HCT116 (cell line): ENCODE data around the gene CPT1A. TPM values are rescaled to one million over a fixed set of nuclear protein-coding genes. Genes with fewer than 3 reads are reported as not detected.

ENCODE experiments used
- ATAC-seq: fragments of 200-7000 bp; cut with Tn5 transposase; 2 replicates; pipeline ENCODE4 v1.9.1; 2020; ENCODE audit warnings: mild to moderate bottlenecking, moderate library complexity
- BruUV-seq: library from RNA; stranded (reverse); fragments of 400-500 nt; replicated peaks from 2 replicates; lab custom pipeline; 2021; lab: Mats Ljungman, UMichigan
- CTCF ChIA-PET: fragments of 300-600 bp; sonication (Branson Sonifier 250); formaldehyde crosslinking; loops from one replicate; lab custom pipeline; 2021; ENCODE audit warnings: antibody characterized with exemption; lab: Charles Lee
- POLR2A ChIA-PET: fragments of 300-600, 350-600 bp; sonication (Branson Sonifier 250); formaldehyde crosslinking; loops from one replicate; lab custom pipeline; 2021; ENCODE audit warnings: antibody characterized with exemption; lab: Charles Lee
- RAD21 ChIA-PET, 2 experiments: fragments of 300-600 bp; sonication (Branson Sonifier 250); formaldehyde crosslinking; loops; one replicate each; lab custom pipeline; 2023; ENCODE audit warnings: low total read pairs in 2 of 2; ENCODE audit not compliant: uncharacterized antibody in 2 of 2, unreplicated experiment in 2 of 2, low non-redundant PET in 1 of 2; lab: Charles Lee
- DNase-seq: peaks from one replicate; pipeline ENCODE4 v3.0.0-alpha.2; 2010; ENCODE audit warnings: low read depth, low spot score
- H2AFZ ChIP-seq: fragments of 200-600 bp; shearing (Covaris generic), sonication (generic); 2 replicates; pipeline ENCODE4 v1.6.1; 2017; ENCODE audit warnings: low read depth, mixed run types, mixed read lengths, antibody characterized with exemption, low read length; ENCODE audit not compliant: poor library complexity, severe bottlenecking
- H3K27ac ChIP-seq: 2 replicates; pipeline ENCODE4 v1.5.1; 2012; ENCODE audit warnings: low read depth, low read length
- H3K27me3 ChIP-seq: fragments of 200-600 bp; sonication (generic); 2 replicates; pipeline ENCODE4 v1.6.1; 2016; ENCODE audit warnings: mixed run types, low read length, mixed read lengths; ENCODE audit not compliant: insufficient read depth
- H3K36me3 ChIP-seq, 2 experiments: fragments of 200-500 bp in 1 of 2; fragments of 200-600 bp in 1 of 2; sonication (Bioruptor generic) in 1 of 2; sonication (generic) in 1 of 2; 2 replicates each; pipeline versions ENCODE4 v1.5.1 to v1.6.1; 2014 to 2016; ENCODE audit warnings: low read length in 2 of 2, inconsistent platforms in 1 of 2, mixed read lengths in 1 of 2, mixed run types in 1 of 2; ENCODE audit not compliant: insufficient read depth in 2 of 2, control insufficient read depth in 1 of 2
- H3K4me1 ChIP-seq, 2 experiments: fragments of 200-600 bp in 1 of 2; sonication (generic) in 1 of 2; 2 replicates each; pipeline versions ENCODE4 v1.5.1 to v1.6.1; 2012 to 2017; ENCODE audit warnings: low read length in 2 of 2, inconsistent platforms in 1 of 2, mild to moderate bottlenecking in 1 of 2, mixed read lengths in 1 of 2, mixed run types in 1 of 2, moderate library complexity in 1 of 2; ENCODE audit not compliant: insufficient read depth in 2 of 2, control insufficient read depth in 1 of 2
- H3K4me2 ChIP-seq: fragments of 200-600 bp; sonication (generic); 2 replicates; pipeline ENCODE4 v1.6.1; 2017; ENCODE audit warnings: mixed run types, low read length, mixed read lengths
- H3K4me3 ChIP-seq, 2 experiments: fragments of 200-600 bp in 1 of 2; sonication (generic) in 1 of 2; replicated peaks in 1 of 2; 2 replicates each; pipeline ENCODE4 v1.5.1; 2011 to 2016; ENCODE audit warnings: low read length in 2 of 2, control low read depth in 1 of 2, low read depth in 1 of 2, mild to moderate bottlenecking in 1 of 2, mixed read lengths in 1 of 2, mixed run types in 1 of 2
- H3K79me2 ChIP-seq: fragments of 200-600 bp; sonication (generic); 2 replicates; pipeline ENCODE4 v1.6.1; 2017; ENCODE audit warnings: mild to moderate bottlenecking, mixed run types, low read length, moderate library complexity, mixed read lengths; ENCODE audit not compliant: insufficient read depth
- H3K9ac ChIP-seq: fragments of 200-600 bp; sonication (generic); 2 replicates; pipeline ENCODE4 v1.6.1; 2016; ENCODE audit warnings: low read length, mixed read lengths
- H3K9me2 ChIP-seq: fragments of 200-600 bp; sonication (generic), shearing (Covaris generic); 2 replicates; pipeline ENCODE4 v1.6.1; 2017; ENCODE audit warnings: mixed run types, mild to moderate bottlenecking, moderate library complexity; ENCODE audit not compliant: insufficient read depth
- H3K9me3 ChIP-seq, 2 experiments: fragments of 200-500 bp in 1 of 2; fragments of 200-600 bp in 1 of 2; sonication (Bioruptor generic) in 1 of 2; sonication (generic) in 1 of 2; 2 replicates each; pipeline ENCODE4 v1.6.1; 2014 to 2017; ENCODE audit warnings: low read length in 2 of 2, mixed read lengths in 2 of 2, inconsistent platforms in 1 of 2, low read depth in 1 of 2, mild to moderate bottlenecking in 1 of 2, mixed run types in 1 of 2, moderate library complexity in 1 of 2; ENCODE audit not compliant: control insufficient read depth in 1 of 2, insufficient read depth in 1 of 2
- H4K20me1 ChIP-seq: fragments of 200-600 bp; sonication (generic), shearing (Covaris generic); 2 replicates; pipeline ENCODE4 v1.6.1; 2017; ENCODE audit warnings: mixed run types, mild to moderate bottlenecking, moderate library complexity; ENCODE audit not compliant: insufficient read depth
- CEBPB ChIP-seq: IDR thresholded peaks from 2 replicates; pipeline ENCODE4 v1.6.1; 2012; ENCODE audit warnings: low read depth
- EGR1 ChIP-seq: IDR thresholded peaks from 2 replicates; pipeline ENCODE4 v1.6.1; 2012; ENCODE audit warnings: low read depth
- ELF1 ChIP-seq: IDR thresholded peaks from 2 replicates; pipeline ENCODE4 v1.6.1; 2012; ENCODE audit warnings: low read depth, borderline replicate concordance
- EZH2 ChIP-seq: fragments of 200-600 bp; sonication (generic); IDR thresholded peaks from 2 replicates; pipeline ENCODE4 v1.6.1; 2017; ENCODE audit warnings: antibody characterized with exemption, mixed run types
- EZH2phosphoT487 ChIP-seq: fragments of 200-600 bp; IDR thresholded peaks from 2 replicates; pipeline ENCODE4 v1.6.1; 2018; ENCODE audit warnings: antibody characterized with exemption, borderline replicate concordance
- FOSL1 ChIP-seq: IDR thresholded peaks from 2 replicates; pipeline ENCODE4 v1.6.1; 2012; ENCODE audit warnings: low read depth
- JUND ChIP-seq: IDR thresholded peaks from 2 replicates; pipeline ENCODE4 v1.6.1; 2012
- POLR2A ChIP-seq: IDR thresholded peaks from 2 replicates; pipeline ENCODE4 v1.7.0; 2011; ENCODE audit warnings: borderline replicate concordance; ENCODE audit not compliant: insufficient read depth, insufficient read length; ENCODE audit errors: extremely low read depth
- POLR2AphosphoS5 ChIP-seq: IDR thresholded peaks from 2 replicates; pipeline ENCODE4 v1.6.1; 2011; ENCODE audit warnings: mild to moderate bottlenecking, low read depth, low read length, moderate library complexity
- RAD21 ChIP-seq: IDR thresholded peaks from 2 replicates; pipeline ENCODE4 v1.6.1; 2012; ENCODE audit warnings: low read depth, mild to moderate bottlenecking
- SIN3A ChIP-seq: IDR thresholded peaks from 2 replicates; pipeline ENCODE4 v1.6.1; 2012; ENCODE audit warnings: low read depth
- SP1 ChIP-seq: IDR thresholded peaks from 2 replicates; pipeline ENCODE4 v1.6.1; 2012; ENCODE audit warnings: low read depth
- SRF ChIP-seq: IDR thresholded peaks from 2 replicates; pipeline ENCODE4 v1.6.1; 2012; ENCODE audit warnings: low read depth
- TCF7L2 ChIP-seq: IDR thresholded peaks from 2 replicates; pipeline ENCODE4 v1.7.0; 2011; ENCODE audit warnings: borderline replicate concordance, inconsistent platforms; ENCODE audit not compliant: insufficient read depth, insufficient read length; ENCODE audit errors: extremely low read depth
- YY1 ChIP-seq: IDR thresholded peaks from 2 replicates; pipeline ENCODE4 v1.6.1; 2011; ENCODE audit warnings: low read length, low read depth, moderate library complexity, mild to moderate bottlenecking; ENCODE audit not compliant: insufficient replicate concordance; ENCODE audit errors: extremely low read depth
- ZFX ChIP-seq: fragments of 450-650 bp; IDR thresholded peaks from 2 replicates; pipeline ENCODE4 v1.6.1; 2017
- ZNF274 ChIP-seq: fragments of 200-500 bp; sonication (Bioruptor generic); IDR thresholded peaks from 2 replicates; pipeline ENCODE4 v1.6.1; 2014; ENCODE audit warnings: mild to moderate bottlenecking, low read depth, low read length, inconsistent platforms
- intact Hi-C: fragments of 100-400 bp; cut with micrococcal nuclease; formaldehyde crosslinking; loops from 2 replicates; pipeline ENCODE4 v1.10.0; 2022
- total RNA-seq: library from RNA; stranded (reverse); gene quantifications from one replicate; pipeline ENCODE4 v1.2.1, GENCODE V29; 2021; ENCODE audit not compliant: unreplicated experiment
- TF ChIP-seq, protein P1 (sequence below): IDR thresholded peaks from 2 replicates; pipeline ENCODE4 v1.6.1; 2011; ENCODE audit warnings: mild to moderate bottlenecking, low read length, moderate library complexity; ENCODE audit not compliant: insufficient replicate concordance; ENCODE audit errors: extremely low read depth
- TF ChIP-seq, protein P2 (sequence below): IDR thresholded peaks from 2 replicates; pipeline ENCODE4 v1.6.1; 2012
- TF ChIP-seq, protein P3 (sequence below): IDR thresholded peaks from 2 replicates; pipeline ENCODE4 v1.6.1; 2012; ENCODE audit warnings: low read depth
- TF ChIP-seq, protein P4 (sequence below): IDR thresholded peaks from 2 replicates; pipeline ENCODE4 v1.6.1; 2012

CPT1A gene
- total RNA-seq, 1 experiment from 2014 or later: 54.4 TPM

DNA sequence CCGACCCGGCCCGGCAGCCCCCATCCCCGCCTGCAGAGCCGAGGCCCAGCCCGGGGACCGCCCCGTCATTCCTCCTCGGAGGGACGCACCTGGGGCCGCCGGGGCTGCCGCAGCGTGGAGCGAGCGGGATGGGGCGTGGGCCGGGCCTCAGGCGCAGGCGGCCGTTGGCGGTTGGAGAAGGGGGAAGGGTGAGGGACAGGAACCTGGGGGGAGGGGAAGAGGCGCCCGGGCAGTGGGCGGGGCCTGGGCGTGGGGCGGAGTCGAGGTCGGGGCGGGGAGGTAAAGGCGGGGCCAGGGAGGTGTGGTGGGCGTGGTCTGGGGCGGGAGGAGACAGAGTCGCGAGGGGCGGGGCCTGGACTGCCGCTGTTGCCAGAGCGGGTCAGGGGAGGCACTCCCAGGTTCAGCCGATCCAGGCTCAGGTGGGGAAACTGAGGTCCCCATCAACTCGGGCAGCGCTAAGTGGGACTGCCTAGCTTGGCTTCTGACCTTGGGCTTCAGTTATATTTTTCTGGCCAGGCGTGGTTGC, 90.3 kb downstream of the CPT1A start, which contains the start of gene TESMIN (continued):
- TF ChIP-seq, protein P1, sequence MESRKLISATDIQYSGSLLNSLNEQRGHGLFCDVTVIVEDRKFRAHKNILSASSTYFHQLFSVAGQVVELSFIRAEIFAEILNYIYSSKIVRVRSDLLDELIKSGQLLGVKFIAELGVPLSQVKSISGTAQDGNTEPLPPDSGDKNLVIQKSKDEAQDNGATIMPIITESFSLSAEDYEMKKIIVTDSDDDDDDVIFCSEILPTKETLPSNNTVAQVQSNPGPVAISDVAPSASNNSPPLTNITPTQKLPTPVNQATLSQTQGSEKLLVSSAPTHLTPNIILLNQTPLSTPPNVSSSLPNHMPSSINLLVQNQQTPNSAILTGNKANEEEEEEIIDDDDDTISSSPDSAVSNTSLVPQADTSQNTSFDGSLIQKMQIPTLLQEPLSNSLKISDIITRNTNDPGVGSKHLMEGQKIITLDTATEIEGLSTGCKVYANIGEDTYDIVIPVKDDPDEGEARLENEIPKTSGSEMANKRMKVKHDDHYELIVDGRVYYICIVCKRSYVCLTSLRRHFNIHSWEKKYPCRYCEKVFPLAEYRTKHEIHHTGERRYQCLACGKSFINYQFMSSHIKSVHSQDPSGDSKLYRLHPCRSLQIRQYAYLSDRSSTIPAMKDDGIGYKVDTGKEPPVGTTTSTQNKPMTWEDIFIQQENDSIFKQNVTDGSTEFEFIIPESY: no peak
- TF ChIP-seq YY1 (no peak), POLR2A (peak; percentile 34), JUND (no peak), SIN3A (no peak)
- TF ChIP-seq, protein P2, sequence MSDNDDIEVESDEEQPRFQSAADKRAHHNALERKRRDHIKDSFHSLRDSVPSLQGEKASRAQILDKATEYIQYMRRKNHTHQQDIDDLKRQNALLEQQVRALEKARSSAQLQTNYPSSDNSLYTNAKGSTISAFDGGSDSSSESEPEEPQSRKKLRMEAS: peak; percentile 58; the same call in 1 of the 2 replicates
- TF ChIP-seq, protein P3, sequence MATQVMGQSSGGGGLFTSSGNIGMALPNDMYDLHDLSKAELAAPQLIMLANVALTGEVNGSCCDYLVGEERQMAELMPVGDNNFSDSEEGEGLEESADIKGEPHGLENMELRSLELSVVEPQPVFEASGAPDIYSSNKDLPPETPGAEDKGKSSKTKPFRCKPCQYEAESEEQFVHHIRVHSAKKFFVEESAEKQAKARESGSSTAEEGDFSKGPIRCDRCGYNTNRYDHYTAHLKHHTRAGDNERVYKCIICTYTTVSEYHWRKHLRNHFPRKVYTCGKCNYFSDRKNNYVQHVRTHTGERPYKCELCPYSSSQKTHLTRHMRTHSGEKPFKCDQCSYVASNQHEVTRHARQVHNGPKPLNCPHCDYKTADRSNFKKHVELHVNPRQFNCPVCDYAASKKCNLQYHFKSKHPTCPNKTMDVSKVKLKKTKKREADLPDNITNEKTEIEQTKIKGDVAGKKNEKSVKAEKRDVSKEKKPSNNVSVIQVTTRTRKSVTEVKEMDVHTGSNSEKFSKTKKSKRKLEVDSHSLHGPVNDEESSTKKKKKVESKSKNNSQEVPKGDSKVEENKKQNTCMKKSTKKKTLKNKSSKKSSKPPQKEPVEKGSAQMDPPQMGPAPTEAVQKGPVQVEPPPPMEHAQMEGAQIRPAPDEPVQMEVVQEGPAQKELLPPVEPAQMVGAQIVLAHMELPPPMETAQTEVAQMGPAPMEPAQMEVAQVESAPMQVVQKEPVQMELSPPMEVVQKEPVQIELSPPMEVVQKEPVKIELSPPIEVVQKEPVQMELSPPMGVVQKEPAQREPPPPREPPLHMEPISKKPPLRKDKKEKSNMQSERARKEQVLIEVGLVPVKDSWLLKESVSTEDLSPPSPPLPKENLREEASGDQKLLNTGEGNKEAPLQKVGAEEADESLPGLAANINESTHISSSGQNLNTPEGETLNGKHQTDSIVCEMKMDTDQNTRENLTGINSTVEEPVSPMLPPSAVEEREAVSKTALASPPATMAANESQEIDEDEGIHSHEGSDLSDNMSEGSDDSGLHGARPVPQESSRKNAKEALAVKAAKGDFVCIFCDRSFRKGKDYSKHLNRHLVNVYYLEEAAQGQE: no peak

DNA sequence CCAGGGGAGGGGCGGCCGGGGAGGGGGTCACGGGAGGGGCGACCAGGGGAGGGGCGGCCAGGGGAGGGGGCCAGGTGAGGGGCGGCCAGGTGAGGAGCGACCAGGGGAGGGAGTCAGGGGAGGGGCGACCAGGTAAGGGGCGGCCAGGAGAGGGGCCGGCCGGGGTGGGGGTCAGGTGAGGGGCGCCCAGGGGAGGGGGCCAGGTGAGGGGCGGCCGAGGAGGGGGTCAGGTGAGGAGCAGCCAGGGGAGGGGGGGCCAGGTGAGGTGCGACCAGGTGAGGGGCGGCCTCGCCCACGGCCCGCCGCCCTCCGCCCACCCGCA, 90.8 kb downstream of the CPT1A start:
- intact Hi-C loops: no loop called here
- no peak overlapping the region for H2AFZ ChIP-seq
- peaks cover 0 to 11% of the 10 kb centered on the region in 2 experiments; a peak in 2 of 4 replicates for H3K36me3 ChIP-seq
- peak overlapping the region; percentile 77; the same call in 1 of the 2 replicates for H3K27ac ChIP-seq
- no peaks in the 10 kb centered on the region for H3K9me3 ChIP-seq
- peaks cover 0 to 3% of the 10 kb centered on the region in 2 experiments; a peak in 1 of 4 replicates for H3K4me1 ChIP-seq
- peak overlapping the region; percentile 78 for H3K9ac ChIP-seq
- BruUV-seq: no TSS peak
- DNase-seq (no peak), ATAC-seq (no peak)
- peak overlapping the region; percentile 37 to 58 for H3K4me3 ChIP-seq
- H4K20me1 ChIP-seq: no peaks in the 10 kb centered on the region
- RAD21 ChIA-PET: no interaction called here
- H3K27me3 ChIP-seq: no peaks in the 10 kb centered on the region
- peak overlapping the region; percentile 68 for H3K4me2 ChIP-seq
- H3K79me2 ChIP-seq: no peaks in the 10 kb centered on the region
- POLR2A ChIA-PET: no interaction called here
- H3K9me2 ChIP-seq: no peaks in the 10 kb centered on the region
- CTCF ChIA-PET: no interaction called here
- TF ChIP-seq ZFX (no peak), EZH2phosphoT487 (no peak), CEBPB (no peak), ZNF274 (no peak), SRF (no peak), SP1 (no peak), POLR2A (no peak), EZH2 (no peak), YY1 (no peak), SIN3A (no peak), POLR2AphosphoS5 (no peak), ELF1 (no peak), FOSL1 (no peak), RAD21 (no peak), TCF7L2 (no peak), EGR1 (no peak)
- TF ChIP-seq, protein P4, sequence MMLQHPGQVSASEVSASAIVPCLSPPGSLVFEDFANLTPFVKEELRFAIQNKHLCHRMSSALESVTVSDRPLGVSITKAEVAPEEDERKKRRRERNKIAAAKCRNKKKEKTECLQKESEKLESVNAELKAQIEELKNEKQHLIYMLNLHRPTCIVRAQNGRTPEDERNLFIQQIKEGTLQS: no peak
